ENCODE measurements around the gene ALG14.

The ALG14 gene

DNA sequence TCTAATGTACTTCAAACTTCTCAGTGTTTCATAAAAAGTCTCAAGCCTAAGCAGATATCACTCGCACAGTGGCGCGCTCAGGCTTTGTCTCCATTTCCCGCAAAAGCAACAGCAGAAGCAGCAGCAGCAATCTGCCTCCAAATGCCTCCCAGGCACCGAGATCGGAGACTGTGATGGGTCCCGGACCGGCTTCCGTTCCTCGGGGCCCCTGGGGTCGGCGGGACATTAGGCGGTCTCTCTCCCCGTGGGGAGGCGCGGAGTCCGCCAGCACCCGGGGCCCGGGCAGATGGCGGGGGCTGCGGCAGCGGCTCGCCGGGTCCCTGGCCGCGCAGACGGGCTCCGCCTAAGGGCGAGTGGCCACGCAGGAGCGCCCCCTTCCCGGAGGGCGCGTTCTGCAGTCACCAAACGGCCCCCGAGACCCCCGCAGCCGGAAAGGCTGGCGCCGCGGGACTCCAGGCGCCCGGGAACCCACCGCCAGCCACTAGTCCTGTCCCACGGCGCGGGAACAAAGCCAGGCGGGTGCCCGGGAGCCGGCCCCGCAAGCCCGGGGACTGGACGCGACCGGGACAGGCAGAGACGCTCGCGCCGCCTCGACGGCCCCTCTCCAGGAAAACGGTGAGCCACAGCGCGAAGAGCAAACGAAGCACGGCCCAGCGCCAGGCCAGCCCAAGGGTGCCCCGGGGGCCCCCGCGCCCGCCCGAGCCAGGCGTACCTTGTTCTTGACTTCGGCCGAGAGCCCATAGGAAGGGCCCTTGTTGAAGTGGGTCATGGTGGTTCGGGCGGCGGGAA, 146.4 kb downstream of the ALG14 start:
- FAIRE-seq, result no peak

DNA sequence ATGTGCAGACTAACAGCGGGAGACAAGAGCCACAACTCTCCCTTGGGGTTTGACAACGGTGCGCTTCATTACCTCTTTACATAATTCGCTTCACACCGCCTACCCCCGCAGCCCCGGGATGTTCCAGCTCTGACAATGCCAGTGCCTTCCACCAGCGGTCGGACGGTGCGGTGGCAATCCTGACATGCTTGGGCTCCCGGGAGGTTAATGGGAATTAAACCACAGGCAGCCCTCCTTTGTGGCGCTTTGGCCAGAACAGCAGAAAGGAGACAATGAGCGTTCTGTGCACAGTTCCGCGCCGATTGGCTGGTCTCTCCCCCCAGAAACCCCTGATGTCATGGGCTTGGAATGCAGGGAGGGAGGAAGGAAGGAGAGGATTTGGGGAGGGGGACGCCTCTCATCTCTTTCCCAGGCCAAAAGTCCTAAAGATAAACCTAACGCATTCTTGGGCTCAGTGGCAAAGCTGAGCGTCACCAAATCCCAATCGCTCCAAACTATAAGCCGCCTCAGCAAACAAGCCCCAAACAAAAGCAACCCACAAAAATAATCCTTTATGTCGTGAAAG, 147.1 kb downstream of the ALG14 start:
- FAIRE-seq, result no peak

DNA sequence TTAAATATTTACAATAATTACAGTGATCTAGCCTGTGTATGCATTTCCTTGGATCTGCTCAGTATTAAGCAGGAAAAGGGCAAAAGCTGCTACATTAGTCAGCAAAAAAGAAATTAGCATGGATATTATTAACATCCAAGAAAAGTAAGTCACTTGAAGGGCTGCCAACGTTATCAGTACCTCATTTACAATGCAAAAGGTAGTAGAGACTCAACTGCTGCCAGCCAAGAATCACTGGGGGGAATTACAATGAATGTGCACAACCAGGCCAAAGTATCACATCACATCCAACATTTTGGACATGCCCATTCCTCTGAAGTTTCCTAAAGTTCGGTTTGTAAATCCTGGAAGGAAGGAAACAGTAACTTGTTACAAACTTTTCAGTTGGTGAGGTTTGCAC, 147.7 kb downstream of the ALG14 start:
- no peak for FAIRE-seq
